Loucy (cell line): Measurements from ENCODE around the gene EIF4H.
A peak's percentile ranks its signal among the peaks of the same experiment; 100 is the strongest.

ENCODE experiments used
- CTCF ChIP-seq: fragments of 200-600 bp; sonication (generic); conservative IDR thresholded peaks from 2 replicates; pipeline ENCODE4 v1.5.1; 2014; ENCODE audit warnings: mild to moderate bottlenecking, antibody characterized with exemption, low read length
- EZH2phosphoT487 ChIP-seq: fragments of 200-600 bp; IDR thresholded peaks from 2 replicates; pipeline ENCODE4 v1.6.1; 2018; ENCODE audit warnings: antibody characterized with exemption, mild to moderate bottlenecking, moderate library complexity, borderline replicate concordance

GRCh38 chr7:74202841-74203556 lies 28.8 kb downstream of the EIF4H start:
- peak; percentile 75 for TF ChIP-seq CTCF
- no peak for TF ChIP-seq EZH2phosphoT487
